Peyer's patch (tissue), 4 donors: ENCODE data around the gene SLC7A5.

Experiments used
- CTCF ChIP-seq, 6 experiments: fragments of 450-650 bp in 4 of 6; fragments of 200-600 bp in 2 of 6; sonication (generic) in 1 of 6; IDR thresholded peaks; one replicate each; pipeline ENCODE4 v1.5.1; 2017 to 2019; ENCODE audit warnings: antibody characterized with exemption in 6 of 6, mild to moderate bottlenecking in 3 of 6, moderate library complexity in 1 of 6
- POLR2A ChIP-seq, 2 donors: fragments of 450-650 bp; IDR thresholded peaks; one replicate each; pipeline ENCODE4 v1.5.1; 2017; ENCODE audit warnings: antibody characterized with exemption in 2 of 2, mild to moderate bottlenecking in 2 of 2, moderate library complexity in 2 of 2

GRCh38 chr16:87819282-87819681, 50.0 kb downstream of the SLC7A5 start:
- TF ChIP-seq CTCF (IDR thresholded peaks at IDR 0.05) (no peak), POLR2A (IDR thresholded peaks at IDR 0.05) (no peak)
